GM12878 (cell line): ENCODE data around the gene DCK. TPM values are rescaled to one million over a fixed set of nuclear protein-coding genes. Genes with fewer than 3 reads are reported as not detected.

Experiments used
- ATAC-seq: fragments of 200-7000 bp; cut with Tn5 transposase; 3 replicates; pipeline ENCODE4 v1.9.1; 2020; ENCODE audit warnings: mild to moderate bottlenecking, moderate library complexity
- BruUV-seq: library from RNA; stranded (reverse); fragments of 400-500 nt; replicated peaks from 2 replicates; lab custom pipeline; 2021; lab: Mats Ljungman, UMichigan
- CTCF ChIA-PET: fragments of 300-600 bp; sonication (Branson Sonifier 250); formaldehyde crosslinking; extraction: SDS; loops from one replicate; lab custom pipeline; 2021; ENCODE audit warnings: inconsistent platforms; lab: Yijun Ruan, JAX
- POLR2A ChIA-PET: fragments of 350-600 bp; formaldehyde crosslinking; extraction: SDS; loops from one replicate; lab custom pipeline; 2021; ENCODE audit warnings: inconsistent platforms; lab: Charles Lee
- RAD21 ChIA-PET: fragments of 300-600 bp; sonication (Branson Sonifier 250); formaldehyde crosslinking; loops from one replicate; lab custom pipeline; 2023; ENCODE audit warnings: antibody characterized with exemption; ENCODE audit not compliant: unreplicated experiment; lab: Charles Lee
- SMC1A ChIA-PET: fragments of 300-600 bp; sonication (Branson Sonifier 250); formaldehyde crosslinking; loops from one replicate; lab custom pipeline; 2023; ENCODE audit not compliant: unreplicated experiment, uncharacterized antibody; lab: Charles Lee
- DNase-seq: peaks from one replicate; pipeline ENCODE4 v3.0.0-alpha.2; 2011; ENCODE audit warnings: low read depth, low spot score
- FAIRE-seq: peaks from 3 replicates; lab custom pipeline; 2011; peaks lifted over from hg19 to GRCh38; lab: Jason Lieb, UNC
- H2AFZ ChIP-seq: 2 replicates; pipeline ENCODE4 v1.6.0; 2011; ENCODE audit warnings: low read depth, low read length, control low read depth; ENCODE audit not compliant: control insufficient read depth
- H3K27ac ChIP-seq: 2 replicates; pipeline ENCODE4 v1.5.1; 2011; ENCODE audit warnings: control low read depth; ENCODE audit not compliant: control insufficient read depth, insufficient read depth
- H3K27me3 ChIP-seq, 2 experiments: replicated peaks in 1 of 2; 2 replicates each; pipeline versions ENCODE4 v1.6.0 to v1.6.1; 2011; ENCODE audit warnings: low read length in 1 of 2; ENCODE audit not compliant: control insufficient read depth in 2 of 2, insufficient read depth in 2 of 2
- H3K36me3 ChIP-seq, 2 experiments: 2 replicates each; pipeline ENCODE4 v1.5.1; 2011; ENCODE audit warnings: low read length in 1 of 2; ENCODE audit not compliant: control insufficient read depth in 2 of 2, insufficient read depth in 2 of 2
- H3K4me1 ChIP-seq: 2 replicates; pipeline ENCODE4 v1.6.1; 2011; ENCODE audit warnings: mild to moderate bottlenecking, low read length, moderate library complexity, mixed read lengths; ENCODE audit not compliant: control insufficient read depth, insufficient read depth
- H3K4me2 ChIP-seq: 2 replicates; pipeline ENCODE4 v1.6.0; 2011; ENCODE audit warnings: control low read depth; ENCODE audit not compliant: control insufficient read depth, insufficient read depth
- H3K4me3 ChIP-seq: fragments of 200-600 bp; sonication (generic); 2 replicates; pipeline ENCODE4 v1.5.1; 2016
- H3K79me2 ChIP-seq: 2 replicates; pipeline ENCODE4 v1.6.0; 2011; ENCODE audit warnings: low read length; ENCODE audit not compliant: control insufficient read depth, insufficient read depth
- H3K9ac ChIP-seq: 2 replicates; pipeline ENCODE4 v1.8.0; 2011; ENCODE audit warnings: low read length, control low read depth, mixed read lengths; ENCODE audit not compliant: control insufficient read depth, insufficient read depth
- H3K9me3 ChIP-seq: replicated peaks from 3 replicates; pipeline ENCODE4 v1.5.1; 2011; ENCODE audit warnings: mild to moderate bottlenecking, low read length; ENCODE audit not compliant: control insufficient read depth, insufficient read depth
- H4K20me1 ChIP-seq: 2 replicates; pipeline ENCODE4 v1.6.0; 2011; ENCODE audit not compliant: control insufficient read depth, insufficient read depth
- BRCA1 ChIP-seq: IDR thresholded peaks from 2 replicates; pipeline ENCODE4 v1.6.1; 2011; ENCODE audit warnings: low read depth, low read length, improper control_type of control experiment
- EED ChIP-seq: sonication (generic); IDR thresholded peaks from 2 replicates; pipeline ENCODE4 v1.6.1; 2016; ENCODE audit warnings: antibody characterized with exemption, low read depth
- EGR1 ChIP-seq, 2 experiments: IDR thresholded peaks; 1 replicate in 1 of 2; 2 replicates in 1 of 2; pipeline ENCODE4 v1.6.1; 2011 to 2012; ENCODE audit warnings: low read depth in 2 of 2, low read length in 2 of 2, borderline replicate concordance in 1 of 2, mild to moderate bottlenecking in 1 of 2, moderate library complexity in 1 of 2
- HDGF ChIP-seq: fragments of 450-650 bp; IDR thresholded peaks from 2 replicates; pipeline ENCODE4 v1.6.1; 2016; ENCODE audit warnings: antibody characterized with exemption
- NFXL1 ChIP-seq: fragments of 450-650 bp; IDR thresholded peaks from 2 replicates; pipeline ENCODE4 v1.6.1; 2017; ENCODE audit warnings: antibody characterized with exemption, mild to moderate bottlenecking, borderline replicate concordance
- NR2C2 ChIP-seq: IDR thresholded peaks from 2 replicates; pipeline ENCODE4 v1.6.1; 2011; ENCODE audit warnings: borderline replicate concordance, low read depth; ENCODE audit not compliant: control insufficient read depth, insufficient read length
- NRF1 ChIP-seq: conservative IDR thresholded peaks from 2 replicates; pipeline ENCODE4 v1.6.1; 2011; ENCODE audit warnings: mild to moderate bottlenecking, low read depth, low read length, improper control_type of control experiment
- POLR2AphosphoS5 ChIP-seq: IDR thresholded peaks from 2 replicates; pipeline ENCODE4 v1.6.1; 2011; ENCODE audit warnings: mild to moderate bottlenecking, low read length, inconsistent platforms
- POU2F2 ChIP-seq: IDR thresholded peaks from 3 replicates; pipeline ENCODE4 v1.6.1; 2011; ENCODE audit warnings: low read depth, mild to moderate bottlenecking, low read length, borderline replicate concordance
- RFX5 ChIP-seq: IDR thresholded peaks from 2 replicates; pipeline ENCODE4 v1.6.1; 2011; ENCODE audit warnings: low read depth, low read length, improper control_type of control experiment
- SMAD5 ChIP-seq: IDR thresholded peaks from 2 replicates; pipeline ENCODE4 v1.6.1; 2016; ENCODE audit warnings: antibody characterized with exemption, low read depth
- SUZ12 ChIP-seq: fragments of 200-600 bp; sonication (generic); IDR thresholded peaks from one replicate; pipeline ENCODE4 v1.6.1; 2018; ENCODE audit warnings: antibody characterized with exemption, mild to moderate bottlenecking; ENCODE audit not compliant: unreplicated experiment
- YY1 ChIP-seq: IDR thresholded peaks from 2 replicates; pipeline ENCODE4 v1.6.1; 2011; ENCODE audit warnings: low read depth, mild to moderate bottlenecking, low read length
- WGBS: methylation state at CpG from one replicate; pipeline ENCODE4 v1.1.6; 2016; ENCODE audit warnings: low lambda C conversion rate; ENCODE audit not compliant: insufficient replicate concordance, insufficient coverage; ENCODE audit errors: missing lambda C conversion rate; 5-methylcytosine and 5-hydroxymethylcytosine counted together
- in situ Hi-C: fragments of 300-500 bp; cut with MboI; formaldehyde crosslinking; loops from 9 replicates; pipeline ENCODE4 v1.14.3; 2018; ENCODE audit warnings: mixed read lengths
- intact Hi-C: fragments of 100-400 bp; cut with micrococcal nuclease; formaldehyde crosslinking; loops from one replicate; pipeline ENCODE4 v1.14.2; 2022; ENCODE audit not compliant: unreplicated experiment
- polyA plus RNA-seq, 11 experiments: library from polyadenylated mRNA; depleted of rRNA in 4 of 11; unstranded in 6 of 11; stranded (reverse) in 5 of 11; fragments of >200 nt; fragmentation: Nextera tagmentation in 4 of 11; fragmentation: Illumina TruSeq in 1 of 11; extraction: Ambion mirVana in 4 of 11; extraction: Trizol in 1 of 11; gene quantifications; 1 replicate in 1 of 11; 2 replicates in 10 of 11; pipeline versions ENCODE4 v1.2.1 to v1.2.3, GENCODE V29; 2011 to 2016; ENCODE audit warnings: inconsistent platforms in 2 of 11, missing spikeins in 2 of 11, low read depth in 1 of 11
- total RNA-seq, 4 experiments: library from RNA; depleted of rRNA in 3 of 4; stranded (reverse); fragments of >200 nt in 3 of 4; fragmentation: Illumina TruSeq in 1 of 4; extraction: Trizol in 1 of 4; gene quantifications; 2 replicates each; pipeline versions ENCODE4 v1.2.1 to v1.2.3, GENCODE V29; 2013 to 2021
- TF ChIP-seq, protein P1 (sequence below): IDR thresholded peaks from 2 replicates; pipeline ENCODE4 v1.6.1; 2012; ENCODE audit warnings: improper control_type of control experiment, low read depth, low read length; ENCODE audit not compliant: insufficient replicate concordance

Gene DCK
- total and polyA plus RNA-seq, 10 of the 15 experiments (the other 5 are each of a cell fraction or from before 2014, with no cell fraction given), result 20.0 to 69.4 (median 26.2) TPM

- no peak for TF ChIP-seq NR2C2
- no peak for TF ChIP-seq NFXL1
- no peak for TF ChIP-seq POLR2AphosphoS5
- TF ChIP-seq YY1, result no peak
- TF ChIP-seq SMAD5, result no peak
- no peak for TF ChIP-seq EGR1 (IDR thresholded peaks at IDR 0.05; ENCODE audit: borderline replicate concordance in 1 of 2, low read depth in 2 of 2, low read length in 2 of 2)
- no peak for TF ChIP-seq SUZ12
- no peak for TF ChIP-seq BRCA1
- no peak for TF ChIP-seq HDGF
- TF ChIP-seq EED, result no peak
- TF ChIP-seq, all 136 proteins: peak for 0
- no peak for ATAC-seq
- no peak for DNase-seq
- WGBS, result 0% methylated on average over 1 of the region's 1 CpG
- ChIA-PET RAD21 (no interaction called here), POLR2A (no interaction called here), SMC1A (interaction anchor here (1.0 kb wide), 1 partner anchor 99 kb away, joined by 4 read pairs; no protein-coding TSS in a partner anchor), CTCF (no interaction called here)
- no peaks in the 10 kb centered on the region for H3K9me3 ChIP-seq
- no peaks in the 10 kb centered on the region for H3K79me2 ChIP-seq
- no peak overlapping the region for H3K9ac ChIP-seq
- H3K27ac ChIP-seq, result no peak overlapping the region
- no peaks in the 10 kb centered on the region for H3K27me3 ChIP-seq
- no peak overlapping the region for H2AFZ ChIP-seq
- in situ Hi-C loops (no loop called here), intact Hi-C loops (no loop called here)
- no peak for FAIRE-seq
- no peaks in the 10 kb centered on the region for H3K36me3 ChIP-seq
- H3K4me3 ChIP-seq, result no peak overlapping the region
- BruUV-seq, result no TSS peak
- no peaks in the 10 kb centered on the region for H4K20me1 ChIP-seq
- H3K4me1 ChIP-seq, result no peaks in the 10 kb centered on the region
- H3K4me2 ChIP-seq, result no peak overlapping the region
Observed at GRCh38 chr4:71069063-71069462, 75.6 kb downstream of the DCK start.

- Histone ChIP-seq H3K27me3 (no peaks in the 10 kb centered on the region), H3K9ac (no peak overlapping the region), H3K27ac (no peak overlapping the region), H2AFZ (no peak overlapping the region), H3K4me1 (no peaks in the 10 kb centered on the region), H3K36me3 (no peaks in the 10 kb centered on the region), H3K9me3 (no peaks in the 10 kb centered on the region), H4K20me1 (no peaks in the 10 kb centered on the region), H3K4me3 (no peak overlapping the region), H3K4me2 (no peak overlapping the region), H3K79me2 (no peaks in the 10 kb centered on the region)
- FAIRE-seq, result no peak
- ATAC-seq, result no peak
- RAD21 ChIA-PET, result no interaction called here
- DNase-seq, result no peak
- 0% methylated on average over 1 of the region's 1 CpG for WGBS
- POLR2A ChIA-PET, result no interaction called here
- intact Hi-C loops (no loop called here), in situ Hi-C loops (no loop called here)
- SMC1A ChIA-PET, result interaction anchor here (1.0 kb wide), 1 partner anchor 100 kb away, joined by 4 read pairs; no protein-coding TSS in a partner anchor
- no TSS peak for BruUV-seq
- CTCF ChIA-PET, result no interaction called here
- TF ChIP-seq, protein P1, sequence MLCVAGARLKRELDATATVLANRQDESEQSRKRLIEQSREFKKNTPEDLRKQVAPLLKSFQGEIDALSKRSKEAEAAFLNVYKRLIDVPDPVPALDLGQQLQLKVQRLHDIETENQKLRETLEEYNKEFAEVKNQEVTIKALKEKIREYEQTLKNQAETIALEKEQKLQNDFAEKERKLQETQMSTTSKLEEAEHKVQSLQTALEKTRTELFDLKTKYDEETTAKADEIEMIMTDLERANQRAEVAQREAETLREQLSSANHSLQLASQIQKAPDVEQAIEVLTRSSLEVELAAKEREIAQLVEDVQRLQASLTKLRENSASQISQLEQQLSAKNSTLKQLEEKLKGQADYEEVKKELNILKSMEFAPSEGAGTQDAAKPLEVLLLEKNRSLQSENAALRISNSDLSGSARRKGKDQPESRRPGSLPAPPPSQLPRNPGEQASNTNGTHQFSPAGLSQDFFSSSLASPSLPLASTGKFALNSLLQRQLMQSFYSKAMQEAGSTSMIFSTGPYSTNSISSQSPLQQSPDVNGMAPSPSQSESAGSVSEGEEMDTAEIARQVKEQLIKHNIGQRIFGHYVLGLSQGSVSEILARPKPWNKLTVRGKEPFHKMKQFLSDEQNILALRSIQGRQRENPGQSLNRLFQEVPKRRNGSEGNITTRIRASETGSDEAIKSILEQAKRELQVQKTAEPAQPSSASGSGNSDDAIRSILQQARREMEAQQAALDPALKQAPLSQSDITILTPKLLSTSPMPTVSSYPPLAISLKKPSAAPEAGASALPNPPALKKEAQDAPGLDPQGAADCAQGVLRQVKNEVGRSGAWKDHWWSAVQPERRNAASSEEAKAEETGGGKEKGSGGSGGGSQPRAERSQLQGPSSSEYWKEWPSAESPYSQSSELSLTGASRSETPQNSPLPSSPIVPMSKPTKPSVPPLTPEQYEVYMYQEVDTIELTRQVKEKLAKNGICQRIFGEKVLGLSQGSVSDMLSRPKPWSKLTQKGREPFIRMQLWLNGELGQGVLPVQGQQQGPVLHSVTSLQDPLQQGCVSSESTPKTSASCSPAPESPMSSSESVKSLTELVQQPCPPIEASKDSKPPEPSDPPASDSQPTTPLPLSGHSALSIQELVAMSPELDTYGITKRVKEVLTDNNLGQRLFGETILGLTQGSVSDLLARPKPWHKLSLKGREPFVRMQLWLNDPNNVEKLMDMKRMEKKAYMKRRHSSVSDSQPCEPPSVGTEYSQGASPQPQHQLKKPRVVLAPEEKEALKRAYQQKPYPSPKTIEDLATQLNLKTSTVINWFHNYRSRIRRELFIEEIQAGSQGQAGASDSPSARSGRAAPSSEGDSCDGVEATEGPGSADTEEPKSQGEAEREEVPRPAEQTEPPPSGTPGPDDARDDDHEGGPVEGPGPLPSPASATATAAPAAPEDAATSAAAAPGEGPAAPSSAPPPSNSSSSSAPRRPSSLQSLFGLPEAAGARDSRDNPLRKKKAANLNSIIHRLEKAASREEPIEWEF, result no peak
- TF ChIP-seq POU2F2 (no peak), NRF1 (no peak), RFX5 (no peak)
Observed at GRCh38 chr4:71070015-71070414, 76.6 kb downstream of the DCK start.
